ENCODE data around the gene ARHGDIG. TPM values are rescaled to one million over a fixed set of nuclear protein-coding genes. Genes with fewer than 3 reads are reported as not detected.

Gene ARHGDIG
- total RNA-seq, 1 donor from 2014 or later = 13.8 TPM

DNA sequence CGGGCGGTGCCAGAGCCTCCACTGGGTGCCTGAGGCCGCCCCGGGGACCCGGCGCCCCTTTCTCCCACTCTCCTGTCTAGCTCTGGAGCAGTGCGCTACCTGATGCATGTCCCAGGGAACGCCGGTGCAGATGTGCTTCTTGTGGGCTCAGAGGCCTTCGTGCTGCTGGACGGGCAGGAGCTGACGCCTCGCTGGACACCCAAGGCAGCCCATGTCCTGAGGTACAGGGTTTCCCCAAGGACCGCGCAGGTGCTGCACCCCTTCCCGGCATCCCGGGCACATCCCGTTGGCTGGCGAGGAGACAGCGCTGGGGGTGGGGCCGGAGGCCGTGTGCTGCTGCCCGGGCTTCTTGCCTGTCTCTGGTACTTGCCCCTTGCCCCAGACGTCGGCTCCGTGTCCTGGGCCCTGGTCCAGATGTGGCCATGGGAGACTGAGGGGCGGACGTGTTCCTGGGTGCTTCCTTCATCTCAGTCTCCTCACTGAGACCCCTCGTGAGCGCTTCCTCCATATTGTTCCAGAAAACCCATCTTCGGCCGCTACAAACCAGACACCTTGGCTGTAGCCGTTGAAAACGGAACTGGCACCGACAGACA lies 17.1 kb upstream of the ARHGDIG start:
- Mint-ChIP-seq H3K9me3 (ENCODE audit: unreplicated experiment) (peaks cover 11% of the 10 kb centered on the region), H3K36me3 (ENCODE audit: unreplicated experiment) (peaks cover 5% of the 10 kb centered on the region), H3K4me1 (ENCODE audit: low read depth, unreplicated experiment) (peaks cover 6% of the 10 kb centered on the region), H3K27me3 (ENCODE audit: unreplicated experiment) (peaks cover 6% of the 10 kb centered on the region), H3K27ac (ENCODE audit: unreplicated experiment) (no peak overlapping the region), H3K4me3 (ENCODE audit: unreplicated experiment) (no peak overlapping the region)
- TF ChIP-seq, protein P1, sequence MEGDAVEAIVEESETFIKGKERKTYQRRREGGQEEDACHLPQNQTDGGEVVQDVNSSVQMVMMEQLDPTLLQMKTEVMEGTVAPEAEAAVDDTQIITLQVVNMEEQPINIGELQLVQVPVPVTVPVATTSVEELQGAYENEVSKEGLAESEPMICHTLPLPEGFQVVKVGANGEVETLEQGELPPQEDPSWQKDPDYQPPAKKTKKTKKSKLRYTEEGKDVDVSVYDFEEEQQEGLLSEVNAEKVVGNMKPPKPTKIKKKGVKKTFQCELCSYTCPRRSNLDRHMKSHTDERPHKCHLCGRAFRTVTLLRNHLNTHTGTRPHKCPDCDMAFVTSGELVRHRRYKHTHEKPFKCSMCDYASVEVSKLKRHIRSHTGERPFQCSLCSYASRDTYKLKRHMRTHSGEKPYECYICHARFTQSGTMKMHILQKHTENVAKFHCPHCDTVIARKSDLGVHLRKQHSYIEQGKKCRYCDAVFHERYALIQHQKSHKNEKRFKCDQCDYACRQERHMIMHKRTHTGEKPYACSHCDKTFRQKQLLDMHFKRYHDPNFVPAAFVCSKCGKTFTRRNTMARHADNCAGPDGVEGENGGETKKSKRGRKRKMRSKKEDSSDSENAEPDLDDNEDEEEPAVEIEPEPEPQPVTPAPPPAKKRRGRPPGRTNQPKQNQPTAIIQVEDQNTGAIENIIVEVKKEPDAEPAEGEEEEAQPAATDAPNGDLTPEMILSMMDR (IDR thresholded peaks at IDR 0.05; ENCODE audit: partially characterized antibody, unreplicated experiment) = no peak
- no peak for DNase-seq

DNA sequence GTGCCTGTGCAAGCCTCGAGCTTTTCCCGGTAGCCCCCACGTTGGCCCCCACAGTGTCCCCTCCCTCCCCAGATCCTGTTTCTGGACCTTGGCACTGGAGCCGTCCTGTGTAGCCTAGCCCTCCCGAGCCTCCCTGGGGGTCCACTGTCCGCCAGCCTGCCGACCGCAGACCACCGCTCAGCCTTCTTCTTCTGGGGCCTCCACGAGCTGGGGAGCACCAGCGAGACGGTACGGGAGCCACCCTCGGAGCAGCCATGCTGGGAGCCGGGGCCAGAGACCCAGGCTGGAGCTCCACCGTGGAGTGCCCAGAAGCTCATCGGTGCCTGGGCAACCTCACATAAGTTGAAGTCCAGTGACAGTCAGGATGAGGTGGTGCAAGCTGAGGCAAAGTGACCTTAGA lies 16.4 kb upstream of the ARHGDIG start:
- H3K36me3 Mint-ChIP-seq (ENCODE audit: unreplicated experiment) = peaks cover 5% of the 10 kb centered on the region
- H3K9me3 Mint-ChIP-seq (ENCODE audit: unreplicated experiment) = peaks cover 13% of the 10 kb centered on the region
- TF ChIP-seq, protein P1 (IDR thresholded peaks at IDR 0.05; ENCODE audit: partially characterized antibody, unreplicated experiment) = no peak
- no peak overlapping the region for H3K4me3 Mint-ChIP-seq (ENCODE audit: unreplicated experiment)
- H3K27ac Mint-ChIP-seq (ENCODE audit: unreplicated experiment) = no peak overlapping the region
- H3K27me3 Mint-ChIP-seq (ENCODE audit: unreplicated experiment) = peaks cover 9% of the 10 kb centered on the region
- peaks cover 5% of the 10 kb centered on the region for H3K4me1 Mint-ChIP-seq (ENCODE audit: low read depth, unreplicated experiment)
- DNase-seq = no peak

DNA sequence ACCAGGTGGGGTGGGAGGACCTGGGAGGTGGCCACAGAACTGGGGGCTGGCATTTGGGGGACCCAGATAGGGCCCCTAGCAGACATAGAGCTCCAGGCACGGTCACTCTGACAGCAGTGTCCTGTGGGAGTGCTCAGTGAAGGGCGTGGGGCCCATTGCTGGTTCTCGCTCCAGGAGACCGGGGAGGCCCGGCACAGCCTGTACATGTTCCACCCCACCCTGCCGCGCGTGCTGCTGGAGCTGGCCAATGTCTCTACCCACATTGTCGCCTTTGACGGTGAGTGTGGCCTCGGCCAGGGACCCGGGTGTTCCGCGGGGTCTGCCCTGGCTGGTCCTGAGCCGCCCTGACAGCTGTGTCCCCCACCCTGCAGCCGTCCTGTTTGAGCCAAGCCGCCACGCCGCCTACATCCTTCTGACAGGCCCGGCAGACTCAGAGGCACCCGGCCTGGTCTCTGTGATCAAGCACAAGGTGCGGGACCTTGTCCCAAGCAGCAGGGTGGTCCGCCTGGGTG lies 15.9 kb upstream of the ARHGDIG start:
- DNase-seq = no peak
- no peak overlapping the region for H3K4me3 Mint-ChIP-seq (ENCODE audit: unreplicated experiment)
- peaks cover 9% of the 10 kb centered on the region for H3K27me3 Mint-ChIP-seq (ENCODE audit: unreplicated experiment)
- TF ChIP-seq, protein P1 (IDR thresholded peaks at IDR 0.05; ENCODE audit: partially characterized antibody, unreplicated experiment) = no peak
- no peaks in the 10 kb centered on the region for H3K4me1 Mint-ChIP-seq (ENCODE audit: low read depth, unreplicated experiment)
- H3K27ac Mint-ChIP-seq (ENCODE audit: unreplicated experiment) = no peak overlapping the region
- H3K9me3 Mint-ChIP-seq (ENCODE audit: unreplicated experiment) = peaks cover 13% of the 10 kb centered on the region
- peaks cover 5% of the 10 kb centered on the region for H3K36me3 Mint-ChIP-seq (ENCODE audit: unreplicated experiment)

DNA sequence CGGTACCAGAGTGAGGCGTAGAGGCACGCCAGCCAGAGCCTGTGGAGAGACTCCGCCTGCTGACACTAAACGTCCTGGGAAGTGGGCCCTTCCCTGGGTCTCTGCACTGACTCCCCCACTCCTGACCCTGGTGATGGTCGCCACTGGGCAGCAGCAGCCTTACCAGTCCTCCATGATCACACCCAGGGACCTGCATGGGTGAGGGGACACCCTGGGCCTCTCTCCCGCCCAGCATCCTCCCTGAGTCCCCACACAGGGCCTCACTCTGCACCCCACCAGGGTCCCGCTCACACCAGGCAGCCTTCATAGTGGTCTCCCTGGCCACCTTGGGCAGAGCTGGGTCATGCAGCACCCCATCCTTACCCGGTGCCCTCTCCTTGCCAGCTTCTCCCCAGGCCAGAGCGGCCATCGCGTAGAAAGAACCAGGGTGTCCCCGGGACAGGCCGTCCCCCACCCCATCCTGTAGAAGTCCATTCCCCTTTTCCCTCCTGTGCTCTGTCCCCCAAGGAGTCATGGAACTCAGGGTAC lies 15.3 kb upstream of the ARHGDIG start:
- DNase-seq = no peak
- Mint-ChIP-seq H3K4me1 (ENCODE audit: low read depth, unreplicated experiment) (no peaks in the 10 kb centered on the region), H3K27ac (ENCODE audit: unreplicated experiment) (no peak overlapping the region), H3K36me3 (ENCODE audit: unreplicated experiment) (peaks cover 5% of the 10 kb centered on the region), H3K9me3 (ENCODE audit: unreplicated experiment) (peaks cover 13% of the 10 kb centered on the region), H3K4me3 (ENCODE audit: unreplicated experiment) (no peak overlapping the region), H3K27me3 (ENCODE audit: unreplicated experiment) (peaks cover 11% of the 10 kb centered on the region)
- TF ChIP-seq, protein P1 (IDR thresholded peaks at IDR 0.05; ENCODE audit: partially characterized antibody, unreplicated experiment) = no peak

DNA sequence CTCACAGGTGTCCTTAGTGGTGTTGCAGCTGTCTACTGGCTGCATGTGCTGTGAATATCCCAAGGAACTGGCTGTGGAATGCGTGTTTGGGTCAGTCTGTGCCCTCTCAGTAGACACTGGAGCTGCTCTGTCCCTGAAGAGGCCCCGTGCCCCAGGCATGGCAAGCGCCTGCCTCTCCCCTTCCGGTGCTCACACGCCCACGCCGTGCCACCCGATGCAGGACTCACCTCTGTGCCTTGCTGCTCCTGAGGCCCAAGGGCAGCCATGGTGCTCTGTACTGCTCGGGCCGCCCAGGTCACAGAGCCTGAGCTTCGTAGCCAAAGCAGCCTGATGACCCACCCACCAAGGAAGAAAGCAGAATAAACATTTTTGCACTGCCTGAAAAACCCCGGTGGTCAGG lies 14.7 kb upstream of the ARHGDIG start:
- Mint-ChIP-seq H3K36me3 (ENCODE audit: unreplicated experiment) (peaks cover 1% of the 10 kb centered on the region), H3K4me1 (ENCODE audit: low read depth, unreplicated experiment) (no peaks in the 10 kb centered on the region), H3K4me3 (ENCODE audit: unreplicated experiment) (no peak overlapping the region), H3K9me3 (ENCODE audit: unreplicated experiment) (peaks cover 13% of the 10 kb centered on the region), H3K27ac (ENCODE audit: unreplicated experiment) (no peak overlapping the region), H3K27me3 (ENCODE audit: unreplicated experiment) (peaks cover 11% of the 10 kb centered on the region)
- TF ChIP-seq, protein P1 (IDR thresholded peaks at IDR 0.05; ENCODE audit: partially characterized antibody, unreplicated experiment) = no peak
- no peak for DNase-seq
